ENCODE data around the gene SYT7.
"Not testable (repeated sequence)": the region's sequence is repeated elsewhere in the genome, so short reads cannot be mapped to it uniquely, and the experiment has no call there.

The SYT7 gene

GRCh38 chr11:61581030-61581928 lies at the start of gene SYT7:
Gene SYT7 (minus strand): TSS chr11:61581076. CDS start chr11:61580820, 256 bp downstream.
- DNase-seq (ENCODE audit: low read depth), result peak; percentile 93

- no peak for DNase-seq (ENCODE audit: low read depth)
These were observed 49.2 kb upstream of the SYT7 start for GRCh38 chr11:61630089-61630488.

- DNase-seq (ENCODE audit: low read depth), result no peak
These were observed 48.4 kb upstream of the SYT7 start for GRCh38 chr11:61629082-61629833.

- no peak for DNase-seq (ENCODE audit: low read depth)
These were observed 47.7 kb upstream of the SYT7 start for GRCh38 chr11:61628662-61628970.

- DNase-seq (ENCODE audit: low read depth), result peak; percentile 52
These were observed 47.2 kb upstream of the SYT7 start for GRCh38 chr11:61627850-61628661.

- no peak for DNase-seq (ENCODE audit: low read depth)
These were observed 45.9 kb upstream of the SYT7 start for GRCh38 chr11:61626580-61627380.

- no peak for DNase-seq (ENCODE audit: low read depth)
These were observed 44.6 kb upstream of the SYT7 start for GRCh38 chr11:61625525-61625924.

GRCh38 chr11:61621917-61622585 lies 41.2 kb upstream of the SYT7 start:
- DNase-seq (ENCODE audit: low read depth), result no peak

- DNase-seq (ENCODE audit: low read depth), result no peak
These were observed 38.8 kb upstream of the SYT7 start for GRCh38 chr11:61619471-61620226.

- DNase-seq (ENCODE audit: low read depth), result no peak
These were observed 38.1 kb upstream of the SYT7 start for GRCh38 chr11:61618978-61619377.

GRCh38 chr11:61617515-61617914 lies 36.6 kb upstream of the SYT7 start:
- DNase-seq (ENCODE audit: low read depth), result no peak

- DNase-seq (ENCODE audit: low read depth), result no peak
These were observed 35.6 kb upstream of the SYT7 start for GRCh38 chr11:61616434-61616833.

- DNase-seq (ENCODE audit: low read depth), result not testable (repeated sequence)
These were observed 33.9 kb upstream of the SYT7 start for GRCh38 chr11:61614782-61615181.

GRCh38 chr11:61613870-61614269 lies 33.0 kb upstream of the SYT7 start:
- DNase-seq (ENCODE audit: low read depth), result no peak

GRCh38 chr11:61613051-61613450 lies 32.2 kb upstream of the SYT7 start:
- no peak for DNase-seq (ENCODE audit: low read depth)

GRCh38 chr11:61611309-61611708 lies 30.4 kb upstream of the SYT7 start:
- no peak for DNase-seq (ENCODE audit: low read depth)

- no peak for DNase-seq (ENCODE audit: low read depth)
These were observed 30.0 kb upstream of the SYT7 start for GRCh38 chr11:61610905-61611304.

- no peak for DNase-seq (ENCODE audit: low read depth)
These were observed 29.1 kb upstream of the SYT7 start for GRCh38 chr11:61609980-61610366.

- DNase-seq (ENCODE audit: low read depth), result no peak
These were observed 28.4 kb upstream of the SYT7 start for GRCh38 chr11:61609000-61609979.
